Psoas muscle (tissue), 8 donors: Measurements from ENCODE around the gene AOC2. TPM values are rescaled to one million over a fixed set of nuclear protein-coding genes. Genes with fewer than 3 reads are reported as not detected.
A peak's percentile ranks its signal among the peaks of the same experiment; 100 is the strongest.

Source experiments
- ATAC-seq, 4 donors: fragments of 200-7000 bp; cut with Tn5 transposase; one replicate each; pipeline ENCODE4 v1.9.1; 2020; ENCODE audit warnings: moderate library complexity in 3 of 4, mild to moderate bottlenecking in 2 of 4
- DNase-seq, 2 donors: peaks; one replicate each; pipeline ENCODE4 v3.0.0-alpha.2; 2020
- H3K27ac ChIP-seq: fragments of 200-600 bp; one replicate; pipeline ENCODE4 v1.8.0; 2022
- H3K27me3 ChIP-seq, 3 donors: fragments of 200-600 bp in 1 of 3; one replicate each; pipeline versions ENCODE4 v1.6.1 to v1.8.0; 2013 to 2022; ENCODE audit warnings: low read length in 2 of 3, mild to moderate bottlenecking in 2 of 3, moderate library complexity in 1 of 3; ENCODE audit not compliant: insufficient read depth in 3 of 3
- H3K36me3 ChIP-seq, 2 donors: fragments of 200-600 bp in 1 of 2; one replicate each; pipeline versions ENCODE4 v1.6.1 to v1.8.0; 2013 to 2022; ENCODE audit warnings: low read depth in 1 of 2, mild to moderate bottlenecking in 1 of 2, moderate library complexity in 1 of 2; ENCODE audit not compliant: insufficient read depth in 1 of 2
- H3K4me1 ChIP-seq: fragments of 200-600 bp; one replicate; pipeline ENCODE4 v1.8.0; 2022
- H3K4me3 ChIP-seq: fragments of 200-600 bp; one replicate; pipeline ENCODE4 v1.8.0; 2022; ENCODE audit warnings: mild to moderate bottlenecking
- H3K9me3 ChIP-seq: fragments of 200-600 bp; one replicate; pipeline ENCODE4 v1.8.0; 2022
- CTCF ChIP-seq: fragments of 200-600 bp; IDR thresholded peaks from one replicate; pipeline ENCODE4 v1.8.0; 2022; ENCODE audit warnings: antibody characterized with exemption
- WGBS, 3 donors: extraction: QIAGEN DNeasy Blood & Tissue Kit; methylation state at CpG; one replicate each; pipeline versions ENCODE4 v1.1.6 to v1.1.7; 2013; 5-methylcytosine and 5-hydroxymethylcytosine counted together
- intact Hi-C, 2 donors: fragments of 100-400 bp; cut with DNase I; formaldehyde crosslinking; loops; one replicate each; pipeline versions ENCODE4 v1.11.0 to v1.14.2; 2022
- polyA plus RNA-seq, 3 donors: library from polyadenylated mRNA; stranded (reverse); fragments of 200-250 nt; gene quantifications; one replicate each; pipeline ENCODE4 v1.2.3, GENCODE V29; 2013
- total RNA-seq, 4 donors: library from RNA; stranded (reverse); fragmentation: NEBNext Ultra II Directional in 2 of 4; extraction: Animal tissue kit (Norgen Biotek cat#: 25700) in 2 of 4; gene quantifications; one replicate each; pipeline versions ENCODE4 v1.2.1 to v1.2.4, GENCODE V29; 2021 to 2023
- donor health status: healthy with polysubstance abuse.
- donor health status: DM: no; HTN: no; CAD: no; lungs with moderate emphysema.
- donor health status: Bipolar disorder and iron deficiency.
- donor health status: healthy.
- donor health status: DM: yes; HTN: yes; CAD: no.
- donor health status: DM: no; HTN: no; CAD: no.
- donor health status: DM: no; HTN: no; CAD: no.
- donor health status: DM: yes; HTN: yes; CAD: no.

Gene AOC2
- total and polyA plus RNA-seq, 7 donors = 0.08 to 1.6 (median 0.60) TPM

- no peak for ATAC-seq
- no peak for DNase-seq
- H3K27me3 ChIP-seq = no peaks in the 10 kb centered on the region
- TF ChIP-seq CTCF = no peak
- peaks cover 0 to 10% of the 10 kb centered on the region in 2 donors for H3K36me3 ChIP-seq
- intact Hi-C loops = no loop called here
- no peak overlapping the region for H3K4me3 ChIP-seq
- no peaks in the 10 kb centered on the region for H3K9me3 ChIP-seq
- no peak overlapping the region for H3K27ac ChIP-seq
- WGBS, 3 donors = 92 to 100% (median 96%) methylated on average over 1 of the region's 1 CpG
- H3K4me1 ChIP-seq = no peaks in the 10 kb centered on the region
Measured at GRCh38 chr17:42804918-42805367, 39.4 kb upstream of the AOC2 start.

- no peak for TF ChIP-seq CTCF
- no peaks in the 10 kb centered on the region for H3K27me3 ChIP-seq
- no peak for DNase-seq
- intact Hi-C loops = no loop called here
- H3K4me3 ChIP-seq = no peak overlapping the region
- no peaks in the 10 kb centered on the region for H3K4me1 ChIP-seq
- no peak overlapping the region for H3K27ac ChIP-seq
- H3K36me3 ChIP-seq = peaks cover 0 to 23% of the 10 kb centered on the region in 2 donors
- 78 to 89% (median 79%) methylated on average over 1 of the region's 1 CpG for WGBS, 3 donors
- H3K9me3 ChIP-seq = no peaks in the 10 kb centered on the region
- ATAC-seq = no peak
Measured at GRCh38 chr17:42806249-42806648, 38.1 kb upstream of the AOC2 start.

GRCh38 chr17:42809250-42809649 lies 35.1 kb upstream of the AOC2 start:
- no peaks in the 10 kb centered on the region for H3K9me3 ChIP-seq
- H3K27ac ChIP-seq = no peak overlapping the region
- ATAC-seq (peak; percentile 73 to 91 (median 86)), DNase-seq (peak; percentile 43 to 72)
- no peak overlapping the region for H3K4me3 ChIP-seq
- WGBS, 3 donors = 8 to 27% (median 21%) methylated on average over 3 of the region's 3 CpGs
- H3K27me3 ChIP-seq = no peaks in the 10 kb centered on the region
- H3K36me3 ChIP-seq = peaks cover 0 to 53% of the 10 kb centered on the region in 2 donors
- H3K4me1 ChIP-seq = no peaks in the 10 kb centered on the region
- intact Hi-C loops = no loop called here
- TF ChIP-seq CTCF = no peak

GRCh38 chr17:42814633-42815399 lies 29.6 kb upstream of the AOC2 start:
- Histone ChIP-seq H3K4me3 (no peak overlapping the region), H3K4me1 (no peaks in the 10 kb centered on the region), H3K27ac (no peak overlapping the region), H3K9me3 (no peaks in the 10 kb centered on the region), H3K27me3 (no peaks in the 10 kb centered on the region), H3K36me3 (peaks cover 11 to 100% of the 10 kb centered on the region in 2 donors)
- ATAC-seq (peak in 1 of 4 donors; percentile 27), DNase-seq (no peak)
- TF ChIP-seq CTCF = no peak
- WGBS, 3 donors = 58 to 61% (median 59%) methylated on average over 8 of the region's 8 CpGs
- intact Hi-C loops = loop anchor here in 1 of 2 donors (5.0 kb wide), 1 partner anchor 93 kb away; no protein-coding TSS in a partner anchor
